Endodermal cell (in vitro differentiated cells): ENCODE measurements around the gene FANCM. TPM values are rescaled to one million over a fixed set of nuclear protein-coding genes. Genes with fewer than 3 reads are reported as not detected.
A peak's percentile ranks its signal among the peaks of the same experiment; 100 is the strongest.

Experiments
- DNase-seq: peaks from one replicate; pipeline ENCODE4 v3.0.0-alpha.2; 2017
- H3K27ac ChIP-seq: 2 replicates; pipeline ENCODE4 v1.5.1; 2013; ENCODE audit warnings: mild to moderate bottlenecking, low read depth, low read length, moderate library complexity
- H3K27me3 ChIP-seq: 2 replicates; pipeline ENCODE4 v1.6.1; 2013; ENCODE audit warnings: mild to moderate bottlenecking, low read length, moderate library complexity; ENCODE audit not compliant: insufficient read depth, control insufficient read depth, poor library complexity, severe bottlenecking
- H3K36me3 ChIP-seq: 2 replicates; pipeline ENCODE4 v1.7.0; 2013; ENCODE audit warnings: mild to moderate bottlenecking, low read length, moderate library complexity; ENCODE audit not compliant: control insufficient read depth, insufficient read depth
- H3K4me1 ChIP-seq: one replicate; pipeline ENCODE4 v1.7.0; 2013; ENCODE audit warnings: low read length; ENCODE audit not compliant: control insufficient read depth, insufficient read depth
- H3K4me3 ChIP-seq: 2 replicates; pipeline ENCODE4 v1.5.1; 2013; ENCODE audit warnings: mild to moderate bottlenecking, low read length, moderate library complexity
- H3K9ac ChIP-seq: 2 replicates; pipeline ENCODE4 v1.6.1; 2013; ENCODE audit warnings: mild to moderate bottlenecking, low read length, moderate library complexity; ENCODE audit not compliant: poor library complexity, severe bottlenecking; ENCODE audit errors: extremely low read depth
- H3K9me3 ChIP-seq: 2 replicates; pipeline ENCODE4 v1.6.1; 2013; ENCODE audit warnings: mild to moderate bottlenecking, low read length, moderate library complexity; ENCODE audit not compliant: control insufficient read depth
- H3K27ac Mint-ChIP-seq: 2 replicates; pipeline ENCODE4 v1.8.0; 2020; ENCODE audit warnings: mixed read lengths
- H3K27me3 Mint-ChIP-seq: 2 replicates; pipeline ENCODE4 v1.8.0; 2021; ENCODE audit warnings: mild to moderate bottlenecking, mixed read lengths; ENCODE audit not compliant: insufficient read depth
- H3K36me3 Mint-ChIP-seq: 2 replicates; pipeline ENCODE4 v1.8.0; 2020; ENCODE audit warnings: low read depth, mixed read lengths
- H3K4me1 Mint-ChIP-seq: 2 replicates; pipeline ENCODE4 v1.8.0; 2020; ENCODE audit warnings: mixed read lengths
- H3K4me3 Mint-ChIP-seq: 2 replicates; pipeline ENCODE4 v1.8.0; 2020; ENCODE audit warnings: mild to moderate bottlenecking, moderate library complexity, mixed read lengths
- H3K9me3 Mint-ChIP-seq: 2 replicates; pipeline ENCODE4 v1.8.0; 2020; ENCODE audit warnings: mild to moderate bottlenecking, mixed read lengths
- CTCF ChIP-seq: fragments of 200-600 bp; sonication (generic); conservative IDR thresholded peaks from 2 replicates; pipeline ENCODE4 v1.5.0; 2021; ENCODE audit warnings: antibody characterized with exemption, mild to moderate bottlenecking
- WGBS, 2 experiments: methylation state at CpG; one replicate each; pipeline versions ENCODE4 v1.1.5 to v1.1.7; 2013; ENCODE audit warnings: missing lambda C conversion rate in 2 of 2, mixed read lengths in 1 of 2; ENCODE audit not compliant: insufficient coverage in 1 of 2, insufficient read length in 1 of 2; 5-methylcytosine and 5-hydroxymethylcytosine counted together
- total RNA-seq, 2 donors: library from RNA; stranded (reverse); fragmentation: NEBNext Ultra II Directional in 1 of 2; extraction: Animal tissue kit (Norgen Biotek cat#: 25700) in 1 of 2; gene quantifications; 2 replicates in 1 of 2; 3 replicates in 1 of 2; pipeline ENCODE4 v1.2.1, GENCODE V29; 2021

The FANCM gene
- total RNA-seq, 2 donors from 2014 or later, result 13.1 to 15.8 TPM

- WGBS, 2 experiments, result 95% methylated on average over 1 of the region's 1 CpG; no CpG with 5 or more reads in 1 of the 2 experiments
Observed at GRCh38 chr14:45247427-45247826, 111.7 kb downstream of the FANCM start.

GRCh38 chr14:45249856-45250575 is 114.3 kb downstream of the FANCM start:
- H3K4me1 Mint-ChIP-seq, result peaks cover 15% of the 10 kb centered on the region
- Histone ChIP-seq H3K9me3 (peaks cover 11% of the 10 kb centered on the region), H3K4me1 (no peaks in the 10 kb centered on the region), H3K36me3 (no peaks in the 10 kb centered on the region), H3K9ac (no peak overlapping the region), H3K4me3 (peak overlapping the region; percentile 68), H3K27me3 (no peaks in the 10 kb centered on the region), H3K27ac (no peak overlapping the region)
- peaks cover 1% of the 10 kb centered on the region for H3K27me3 Mint-ChIP-seq
- no peak for TF ChIP-seq CTCF
- no peak overlapping the region for H3K4me3 Mint-ChIP-seq
- peaks cover 13% of the 10 kb centered on the region for H3K9me3 Mint-ChIP-seq
- H3K27ac Mint-ChIP-seq, result peak overlapping the region; percentile 48
- no peak for DNase-seq
- 92 to 94% methylated on average over 2 to 5 of the region's 5 CpGs for WGBS, 2 experiments
- H3K36me3 Mint-ChIP-seq, result peaks cover 3% of the 10 kb centered on the region

More at GRCh38 chr14:45247427-45247826, 111.7 kb downstream of the FANCM start:
- Mint-ChIP-seq H3K4me3 (no peak overlapping the region), H3K27ac (no peak overlapping the region), H3K36me3 (peaks cover 4% of the 10 kb centered on the region), H3K4me1 (peaks cover 15% of the 10 kb centered on the region), H3K27me3 (no peaks in the 10 kb centered on the region), H3K9me3 (peaks cover 4% of the 10 kb centered on the region)
- no peak for DNase-seq
- H3K36me3 ChIP-seq, result no peaks in the 10 kb centered on the region
- H3K9ac ChIP-seq, result no peak overlapping the region
- H3K9me3 ChIP-seq, result no peaks in the 10 kb centered on the region
- no peak for TF ChIP-seq CTCF
- H3K27me3 ChIP-seq, result no peaks in the 10 kb centered on the region
- no peaks in the 10 kb centered on the region for H3K4me1 ChIP-seq
- H3K4me3 ChIP-seq, result no peak overlapping the region
- no peak overlapping the region for H3K27ac ChIP-seq

Other genes with a start within 250 kb of the FANCM start
- 10 to 100 TPM; 18.6 to 20.3 TPM for gene KLHL28, start 174.0 kb upstream of the FANCM start, total RNA-seq
- 10 to 100 TPM; 12.3 to 13.7 TPM for gene TOGARAM1, start 173.7 kb upstream of the FANCM start, total RNA-seq
- gene PRPF39, start 51.8 kb upstream of the FANCM start, total RNA-seq, result 10 to 100 TPM; 50.7 to 50.8 TPM
- gene FKBP3, start 1.4 kb upstream of the FANCM start, total RNA-seq, result 100 to 1,000 TPM; 153 to 188 TPM
- gene MIS18BP1, start 117.3 kb downstream of the FANCM start, total RNA-seq, result 10 to 100 TPM; 61.0 to 91.8 TPM